ENCODE results near the gene LIX1. TPM values are rescaled to one million over a fixed set of nuclear protein-coding genes. Genes with fewer than 3 reads are reported as not detected.

The LIX1 gene
- total and polyA plus RNA-seq, 2 of the 13 experiments (the other 11 are each of a cell fraction or from before 2014, with no cell fraction given): not detected

DNA sequence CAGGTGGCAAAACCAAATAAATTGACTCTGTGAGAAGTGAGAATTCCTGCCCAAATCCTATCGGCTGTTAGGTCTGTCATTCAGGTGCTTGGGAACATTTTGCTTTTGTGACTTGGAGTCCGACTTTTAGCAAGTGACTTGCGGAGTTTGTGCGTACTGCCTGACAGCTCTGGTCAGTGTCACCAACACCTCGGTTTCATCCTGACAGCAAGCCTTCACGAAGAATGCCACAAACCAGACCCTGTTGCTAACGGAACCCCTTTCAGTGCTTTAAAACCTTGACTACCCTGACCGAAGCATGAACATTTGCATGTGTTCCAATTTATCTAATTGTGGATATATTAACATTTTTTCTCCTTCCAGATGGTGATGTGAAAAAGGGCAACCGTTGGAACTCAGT, 26.5 kb downstream of the LIX1 start:
- ChIA-PET CTCF (ENCODE audit: low intra/inter-chr PET ratio, low total read pairs) (no interaction called here), POLR2A (no interaction called here)
- no peak overlapping the region for H3K9ac ChIP-seq (ENCODE audit: insufficient read depth, low read depth, low read length)
- H3K27ac ChIP-seq (ENCODE audit: extremely low read length, insufficient read depth, low read length): no peak overlapping the region
- TF ChIP-seq, protein P1, sequence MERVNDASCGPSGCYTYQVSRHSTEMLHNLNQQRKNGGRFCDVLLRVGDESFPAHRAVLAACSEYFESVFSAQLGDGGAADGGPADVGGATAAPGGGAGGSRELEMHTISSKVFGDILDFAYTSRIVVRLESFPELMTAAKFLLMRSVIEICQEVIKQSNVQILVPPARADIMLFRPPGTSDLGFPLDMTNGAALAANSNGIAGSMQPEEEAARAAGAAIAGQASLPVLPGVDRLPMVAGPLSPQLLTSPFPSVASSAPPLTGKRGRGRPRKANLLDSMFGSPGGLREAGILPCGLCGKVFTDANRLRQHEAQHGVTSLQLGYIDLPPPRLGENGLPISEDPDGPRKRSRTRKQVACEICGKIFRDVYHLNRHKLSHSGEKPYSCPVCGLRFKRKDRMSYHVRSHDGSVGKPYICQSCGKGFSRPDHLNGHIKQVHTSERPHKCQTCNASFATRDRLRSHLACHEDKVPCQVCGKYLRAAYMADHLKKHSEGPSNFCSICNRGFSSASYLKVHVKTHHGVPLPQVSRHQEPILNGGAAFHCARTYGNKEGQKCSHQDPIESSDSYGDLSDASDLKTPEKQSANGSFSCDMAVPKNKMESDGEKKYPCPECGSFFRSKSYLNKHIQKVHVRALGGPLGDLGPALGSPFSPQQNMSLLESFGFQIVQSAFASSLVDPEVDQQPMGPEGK (CRISPR knock-in tag; IDR thresholded peaks at IDR 0.05): no peak
- TF ChIP-seq, protein P2, sequence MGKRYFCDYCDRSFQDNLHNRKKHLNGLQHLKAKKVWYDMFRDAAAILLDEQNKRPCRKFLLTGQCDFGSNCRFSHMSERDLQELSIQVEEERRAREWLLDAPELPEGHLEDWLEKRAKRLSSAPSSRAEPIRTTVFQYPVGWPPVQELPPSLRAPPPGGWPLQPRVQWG (CRISPR knock-in tag; IDR thresholded peaks at IDR 0.05; ENCODE audit: borderline replicate concordance, low read depth): no peak
- TF ChIP-seq EP300 (IDR thresholded peaks at IDR 0.05; ENCODE audit: low read depth in 2 of 2, low read length in 2 of 2): no peak
- TF ChIP-seq EP300 (CRISPR knock-in tag; IDR thresholded peaks at IDR 0.05; ENCODE audit: borderline replicate concordance): no peak
- no peak for TF ChIP-seq RFXANK (CRISPR knock-in tag; IDR thresholded peaks at IDR 0.05)
- TF ChIP-seq, protein P3, sequence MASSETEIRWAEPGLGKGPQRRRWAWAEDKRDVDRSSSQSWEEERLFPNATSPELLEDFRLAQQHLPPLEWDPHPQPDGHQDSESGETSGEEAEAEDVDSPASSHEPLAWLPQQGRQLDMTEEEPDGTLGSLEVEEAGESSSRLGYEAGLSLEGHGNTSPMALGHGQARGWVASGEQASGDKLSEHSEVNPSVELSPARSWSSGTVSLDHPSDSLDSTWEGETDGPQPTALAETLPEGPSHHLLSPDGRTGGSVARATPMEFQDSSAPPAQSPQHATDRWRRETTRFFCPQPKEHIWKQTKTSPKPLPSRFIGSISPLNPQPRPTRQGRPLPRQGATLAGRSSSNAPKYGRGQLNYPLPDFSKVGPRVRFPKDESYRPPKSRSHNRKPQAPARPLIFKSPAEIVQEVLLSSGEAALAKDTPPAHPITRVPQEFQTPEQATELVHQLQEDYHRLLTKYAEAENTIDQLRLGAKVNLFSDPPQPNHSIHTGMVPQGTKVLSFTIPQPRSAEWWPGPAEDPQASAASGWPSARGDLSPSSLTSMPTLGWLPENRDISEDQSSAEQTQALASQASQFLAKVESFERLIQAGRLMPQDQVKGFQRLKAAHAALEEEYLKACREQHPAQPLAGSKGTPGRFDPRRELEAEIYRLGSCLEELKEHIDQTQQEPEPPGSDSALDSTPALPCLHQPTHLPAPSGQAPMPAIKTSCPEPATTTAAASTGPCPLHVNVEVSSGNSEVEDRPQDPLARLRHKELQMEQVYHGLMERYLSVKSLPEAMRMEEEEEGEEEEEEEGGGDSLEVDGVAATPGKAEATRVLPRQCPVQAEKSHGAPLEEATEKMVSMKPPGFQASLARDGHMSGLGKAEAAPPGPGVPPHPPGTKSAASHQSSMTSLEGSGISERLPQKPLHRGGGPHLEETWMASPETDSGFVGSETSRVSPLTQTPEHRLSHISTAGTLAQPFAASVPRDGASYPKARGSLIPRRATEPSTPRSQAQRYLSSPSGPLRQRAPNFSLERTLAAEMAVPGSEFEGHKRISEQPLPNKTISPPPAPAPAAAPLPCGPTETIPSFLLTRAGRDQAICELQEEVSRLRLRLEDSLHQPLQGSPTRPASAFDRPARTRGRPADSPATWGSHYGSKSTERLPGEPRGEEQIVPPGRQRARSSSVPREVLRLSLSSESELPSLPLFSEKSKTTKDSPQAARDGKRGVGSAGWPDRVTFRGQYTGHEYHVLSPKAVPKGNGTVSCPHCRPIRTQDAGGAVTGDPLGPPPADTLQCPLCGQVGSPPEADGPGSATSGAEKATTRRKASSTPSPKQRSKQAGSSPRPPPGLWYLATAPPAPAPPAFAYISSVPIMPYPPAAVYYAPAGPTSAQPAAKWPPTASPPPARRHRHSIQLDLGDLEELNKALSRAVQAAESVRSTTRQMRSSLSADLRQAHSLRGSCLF (CRISPR knock-in tag; IDR thresholded peaks at IDR 0.05; ENCODE audit: borderline replicate concordance): no peak
- FAIRE-seq (no peak), ATAC-seq (no peak), DNase-seq (ENCODE audit: low spot score) (no peak)
- H3K79me2 ChIP-seq (ENCODE audit: insufficient read depth, low read length): no peaks in the 10 kb centered on the region
- no peak overlapping the region for H3K4me2 ChIP-seq (ENCODE audit: low read depth, low read length)
- no TSS peak for BruUV-seq (replicated peaks)
- H3K9me3 ChIP-seq (ENCODE audit: low read length): no peaks in the 10 kb centered on the region
- peaks cover 17% of the 10 kb centered on the region for H3K4me1 ChIP-seq (ENCODE audit: insufficient read depth, low read length)
- H3K4me3 ChIP-seq (replicated peaks in 1 of 3; ENCODE audit: insufficient read depth in 1 of 3, low read depth in 2 of 3, low read length in 3 of 3): no peak overlapping the region
- H2AFZ ChIP-seq (ENCODE audit: low read length): no peak overlapping the region
- H3K27me3 ChIP-seq (ENCODE audit: control insufficient read depth in 1 of 2, insufficient read depth in 2 of 2, low read length in 2 of 2): peaks cover 0 to under 1% of the 10 kb centered on the region in 2 experiments; a peak in 2 of 5 replicates
- intact Hi-C loops (cut with micrococcal nuclease; ENCODE audit: unreplicated experiment): no loop called here
- no peaks in the 10 kb centered on the region for H3K36me3 ChIP-seq (replicated peaks in 1 of 2; ENCODE audit: control insufficient read depth in 1 of 2, insufficient read depth in 2 of 2, low read length in 2 of 2)
- in situ Hi-C loops (cut with HindIII; ENCODE audit: extremely low pct_ligation_motif_present, low pct_unique_long_range_greater_than_20kb): no loop called here
- no peaks in the 10 kb centered on the region for H4K20me1 ChIP-seq (ENCODE audit: insufficient read depth, low read length)
- 45% methylated on average over 9 of the region's 9 CpGs for WGBS (ENCODE audit: low lambda C conversion rate)
